Adipocyte (in vitro differentiated cells): ENCODE results near the gene CRHR2.
A peak's percentile ranks its signal among the peaks of the same experiment; 100 is the strongest.

Experiments
- DNase-seq: peaks from one replicate; pipeline ENCODE4 v3.0.0-alpha.2; 2015; ENCODE audit warnings: low read depth
- H3K27me3 ChIP-seq: replicated peaks from 2 replicates; pipeline ENCODE4 v1.7.0; 2013; ENCODE audit warnings: mild to moderate bottlenecking, low read length, moderate library complexity; ENCODE audit not compliant: control insufficient read depth, insufficient read depth
- H3K36me3 ChIP-seq: 2 replicates; pipeline ENCODE4 v1.7.0; 2013; ENCODE audit warnings: low read length, mild to moderate bottlenecking, moderate library complexity; ENCODE audit not compliant: control insufficient read depth, insufficient read depth, severe bottlenecking
- H3K4me1 ChIP-seq: 2 replicates; pipeline ENCODE4 v1.7.0; 2013; ENCODE audit warnings: mild to moderate bottlenecking, low read length, moderate library complexity; ENCODE audit not compliant: control insufficient read depth, insufficient read depth
- H3K4me3 ChIP-seq: 2 replicates; pipeline ENCODE4 v1.7.0; 2013; ENCODE audit warnings: mild to moderate bottlenecking, low read length, moderate library complexity
- H3K9ac ChIP-seq: 2 replicates; pipeline ENCODE4 v1.7.0; 2013; ENCODE audit warnings: mild to moderate bottlenecking, low read length, moderate library complexity
- H3K9me3 ChIP-seq: 2 replicates; pipeline ENCODE4 v1.7.0; 2013; ENCODE audit warnings: mild to moderate bottlenecking, low read length, moderate library complexity; ENCODE audit not compliant: control insufficient read depth

CRHR2 gene

DNA sequence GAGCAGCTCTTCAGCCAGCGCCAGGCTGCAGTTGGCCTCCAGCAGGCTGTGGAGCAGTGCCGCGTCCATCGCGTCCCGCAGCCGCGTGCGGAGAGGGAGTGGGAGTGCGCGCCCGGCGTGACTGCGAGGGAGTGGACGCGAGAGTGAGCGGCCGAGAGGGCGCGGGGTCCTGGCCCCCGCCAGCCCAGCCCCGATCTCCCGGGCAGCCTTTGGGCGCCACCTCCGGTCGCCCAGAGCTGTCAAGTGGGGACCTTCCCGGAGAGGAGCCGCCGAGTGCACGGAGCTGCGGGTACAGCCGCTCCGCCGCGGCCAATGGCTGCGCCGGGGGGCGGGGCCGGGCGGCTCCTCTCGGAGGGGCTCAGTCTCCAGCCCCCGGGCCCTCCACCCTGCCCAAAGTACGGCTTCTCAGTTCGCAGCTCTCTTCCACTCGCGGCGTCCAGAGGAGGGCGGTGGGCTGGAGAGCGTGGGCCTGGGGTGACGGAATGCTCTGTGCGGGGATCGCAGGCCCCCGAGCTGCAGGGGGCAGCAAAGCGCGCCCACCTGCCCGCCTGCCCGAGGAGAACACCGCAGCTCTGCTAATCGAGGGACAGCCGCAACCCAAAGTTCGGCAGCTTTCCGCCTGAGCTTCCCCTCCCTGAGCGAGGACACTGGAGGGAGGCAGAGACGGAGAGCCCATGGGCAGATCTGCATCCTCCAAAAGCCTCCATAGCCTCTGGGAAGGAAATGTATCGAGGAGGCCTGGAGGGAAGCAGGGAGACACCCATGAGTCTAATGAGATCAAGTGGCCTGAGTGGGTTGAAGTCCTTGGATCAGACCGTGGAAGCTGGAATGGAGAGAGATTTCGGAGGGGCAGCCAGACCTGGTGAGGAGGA is at the start of gene CRHR2:
TSS of gene CRHR2 (minus strand) at position 245 of the 872 bp plus-strand sequence. CDS start at position 69, 176 bp downstream.
- Histone ChIP-seq H3K9ac (no peak within 1 kb of the TSS), H3K9me3 (no peaks in the 10 kb centered on the region), H3K27me3 (peaks cover 87% of the 10 kb centered on the region), H3K4me1 (peaks cover 9% of the 10 kb centered on the region), H3K36me3 (no peaks in the 10 kb centered on the region), H3K4me3 (peak within 1 kb of the TSS; percentile 47)
- DNase-seq: no peak

DNA sequence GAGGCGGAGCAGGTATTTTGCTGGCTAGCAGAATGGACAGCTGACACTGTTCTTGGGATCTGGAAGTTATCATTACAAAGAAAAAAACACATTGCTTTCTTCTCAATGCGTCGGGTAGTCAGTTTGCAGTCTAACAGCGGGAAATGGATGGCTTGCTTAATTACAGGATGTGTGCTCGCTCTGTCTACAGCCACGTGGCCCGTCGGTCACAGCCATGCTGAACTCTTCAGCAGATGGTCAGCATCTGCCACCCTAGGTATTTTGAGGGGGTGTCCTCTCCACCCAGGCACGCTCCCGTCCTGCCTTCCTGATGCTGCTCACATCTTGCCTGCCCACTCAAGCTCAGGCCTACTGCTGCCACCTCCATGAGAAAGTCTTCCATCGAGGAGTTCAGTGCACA is 49.3 kb upstream of the CRHR2 start:
- no peaks in the 10 kb centered on the region for H3K4me1 ChIP-seq
- H3K27me3 ChIP-seq: peaks cover 56% of the 10 kb centered on the region
- no peak overlapping the region for H3K4me3 ChIP-seq
- no peaks in the 10 kb centered on the region for H3K9me3 ChIP-seq
- no peak for DNase-seq
- H3K9ac ChIP-seq: no peak overlapping the region
- no peaks in the 10 kb centered on the region for H3K36me3 ChIP-seq

DNA sequence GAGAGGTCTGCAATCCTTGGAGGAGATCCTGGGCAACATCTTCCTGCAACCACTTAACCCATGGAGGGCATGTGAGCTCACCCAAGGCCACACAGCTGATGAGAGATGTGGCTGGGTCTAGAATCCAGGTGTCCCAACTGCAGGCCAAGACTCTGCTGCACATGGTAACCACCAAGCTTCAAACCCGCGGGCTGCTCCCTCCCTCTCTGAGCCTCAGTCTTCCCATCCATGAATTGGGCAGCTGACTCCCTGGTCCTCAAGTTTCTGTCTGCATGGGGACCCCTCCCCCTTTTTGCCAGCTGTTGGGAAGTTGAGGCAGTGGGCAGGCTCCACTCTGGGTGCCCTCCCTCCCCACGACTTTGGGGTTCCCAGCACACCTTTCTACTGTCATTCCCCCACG is 48.7 kb upstream of the CRHR2 start:
- H3K36me3 ChIP-seq: no peaks in the 10 kb centered on the region
- H3K9ac ChIP-seq: no peak overlapping the region
- DNase-seq: no peak

DNA sequence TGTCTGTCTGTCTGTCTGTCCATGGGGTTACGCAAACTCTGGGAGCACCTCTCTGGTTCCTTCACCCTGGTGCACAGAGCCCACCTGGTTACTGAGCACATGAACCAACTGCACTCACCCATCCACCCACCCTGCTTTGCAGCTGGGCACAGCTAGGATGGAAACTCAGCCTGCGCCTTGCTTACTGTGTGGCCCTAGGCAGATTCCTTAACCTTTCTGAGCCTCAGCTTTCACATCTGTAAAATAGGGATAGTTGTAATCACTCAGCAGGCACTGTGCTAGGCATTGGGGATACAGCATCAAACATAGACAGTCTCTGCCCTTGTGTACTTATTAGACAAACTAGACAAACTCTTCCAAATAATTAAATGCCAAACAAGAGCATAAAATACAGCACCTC is 47.8 kb upstream of the CRHR2 start:
- peaks cover 59% of the 10 kb centered on the region for H3K27me3 ChIP-seq

More for the DNA sequence above, 48.7 kb upstream of the CRHR2 start:
- H3K4me1 ChIP-seq: no peaks in the 10 kb centered on the region
- no peak overlapping the region for H3K4me3 ChIP-seq
- no peaks in the 10 kb centered on the region for H3K9me3 ChIP-seq
- peaks cover 59% of the 10 kb centered on the region for H3K27me3 ChIP-seq

DNA sequence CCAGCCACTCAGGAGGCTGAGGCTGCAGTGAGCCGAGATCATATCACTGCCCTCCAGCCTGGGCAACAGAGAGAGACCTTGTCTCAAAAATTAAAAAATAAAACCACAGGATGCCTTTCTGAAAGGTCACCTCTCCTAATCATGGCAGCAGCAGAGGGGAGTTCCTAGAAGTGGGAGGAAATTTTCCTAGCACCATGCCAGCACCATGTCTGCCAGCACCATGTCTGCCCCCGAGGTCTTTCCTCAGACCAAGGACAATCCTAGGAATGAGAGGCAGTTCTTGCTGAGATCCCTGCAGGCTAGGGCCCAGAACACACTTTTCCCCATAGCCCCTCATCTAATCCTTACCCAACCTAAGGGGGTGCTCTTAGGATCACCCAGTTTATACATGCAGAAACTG is 47.4 kb upstream of the CRHR2 start:
- DNase-seq: no peak
- Histone ChIP-seq H3K36me3 (no peaks in the 10 kb centered on the region), H3K9ac (no peak overlapping the region), H3K27me3 (peaks cover 61% of the 10 kb centered on the region), H3K4me1 (no peaks in the 10 kb centered on the region), H3K4me3 (no peak overlapping the region), H3K9me3 (no peaks in the 10 kb centered on the region)

More for the DNA sequence above, 47.8 kb upstream of the CRHR2 start:
- Histone ChIP-seq H3K4me1 (no peaks in the 10 kb centered on the region), H3K36me3 (no peaks in the 10 kb centered on the region), H3K9ac (no peak overlapping the region), H3K9me3 (no peaks in the 10 kb centered on the region), H3K4me3 (no peak overlapping the region)
- DNase-seq: no peak

DNA sequence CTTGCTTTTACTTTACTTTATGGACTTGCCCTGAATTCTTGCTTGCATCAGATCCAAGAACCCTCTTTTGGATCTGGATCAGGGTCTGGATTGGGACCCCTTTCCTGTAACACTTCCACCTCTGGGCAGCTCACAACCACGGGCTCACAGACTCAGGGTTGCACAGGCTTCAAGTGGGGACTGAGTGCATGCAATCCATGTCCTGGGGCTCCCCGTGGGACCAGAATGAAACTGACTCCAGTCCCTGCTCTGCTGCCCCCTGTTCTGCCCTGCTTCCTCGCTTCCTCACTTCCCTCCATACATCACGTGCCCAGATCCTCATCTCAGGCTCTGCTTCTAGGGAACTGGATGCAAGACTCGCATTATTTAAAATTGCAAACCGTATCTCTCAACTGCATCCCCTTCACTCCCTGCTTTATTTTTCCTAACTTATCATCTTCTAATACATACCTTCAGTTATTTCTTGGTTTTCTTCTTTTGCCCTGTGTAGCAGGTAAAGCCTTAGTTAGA is 46.4 kb upstream of the CRHR2 start:
- peaks cover 58% of the 10 kb centered on the region for H3K27me3 ChIP-seq
- H3K36me3 ChIP-seq: no peaks in the 10 kb centered on the region
- no peaks in the 10 kb centered on the region for H3K4me1 ChIP-seq
- no peak overlapping the region for H3K9ac ChIP-seq
- no peaks in the 10 kb centered on the region for H3K9me3 ChIP-seq
- H3K4me3 ChIP-seq: no peak overlapping the region
- DNase-seq: no peak

DNA sequence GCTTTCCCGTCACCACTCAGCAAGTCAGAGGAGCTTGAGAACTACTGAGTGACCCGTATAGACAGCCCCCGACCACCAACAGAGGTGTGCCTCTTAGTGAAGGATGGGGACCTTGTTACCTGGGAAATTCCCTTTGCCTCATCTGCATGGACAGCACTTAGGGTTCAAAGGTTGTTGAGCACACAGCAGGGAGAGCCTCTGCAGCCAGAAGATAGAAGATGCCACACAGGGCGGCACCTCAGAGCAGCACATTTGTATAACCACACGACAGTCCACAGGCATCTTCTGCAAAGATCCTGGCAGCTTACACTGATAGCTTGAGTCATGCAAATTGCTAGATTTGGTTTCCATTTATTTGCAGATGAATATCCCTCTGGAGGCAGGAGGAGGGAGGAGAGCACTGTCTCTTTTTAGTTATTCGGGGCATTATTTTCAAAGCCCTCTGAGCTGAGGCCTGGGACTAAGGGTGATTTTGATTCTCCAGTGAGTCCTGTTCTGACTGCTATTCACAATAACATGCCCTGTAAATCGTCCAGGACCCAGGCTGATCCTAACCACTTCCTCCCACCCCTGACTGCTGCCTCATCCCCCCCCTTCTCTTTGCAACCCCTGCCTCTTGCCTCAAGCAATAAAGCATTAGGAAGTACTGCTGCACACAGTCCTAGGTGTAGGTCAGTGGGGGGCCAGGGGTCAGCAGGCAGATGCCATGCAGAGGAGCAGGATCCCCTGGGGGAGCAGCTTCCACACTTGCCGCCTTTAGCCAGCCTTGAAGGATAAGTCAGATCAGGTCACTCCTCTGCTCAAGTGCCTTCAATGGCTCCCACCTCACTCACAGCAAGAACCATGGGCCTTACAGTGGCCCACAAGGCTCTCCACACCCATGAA is 45.0 kb upstream of the CRHR2 start:
- H3K9ac ChIP-seq: no peak overlapping the region
- no peaks in the 10 kb centered on the region for H3K36me3 ChIP-seq
- no peaks in the 10 kb centered on the region for H3K9me3 ChIP-seq
- H3K27me3 ChIP-seq: peaks cover 66% of the 10 kb centered on the region
- H3K4me3 ChIP-seq: no peak overlapping the region
- peak; percentile 27 for DNase-seq
- H3K4me1 ChIP-seq: no peaks in the 10 kb centered on the region

DNA sequence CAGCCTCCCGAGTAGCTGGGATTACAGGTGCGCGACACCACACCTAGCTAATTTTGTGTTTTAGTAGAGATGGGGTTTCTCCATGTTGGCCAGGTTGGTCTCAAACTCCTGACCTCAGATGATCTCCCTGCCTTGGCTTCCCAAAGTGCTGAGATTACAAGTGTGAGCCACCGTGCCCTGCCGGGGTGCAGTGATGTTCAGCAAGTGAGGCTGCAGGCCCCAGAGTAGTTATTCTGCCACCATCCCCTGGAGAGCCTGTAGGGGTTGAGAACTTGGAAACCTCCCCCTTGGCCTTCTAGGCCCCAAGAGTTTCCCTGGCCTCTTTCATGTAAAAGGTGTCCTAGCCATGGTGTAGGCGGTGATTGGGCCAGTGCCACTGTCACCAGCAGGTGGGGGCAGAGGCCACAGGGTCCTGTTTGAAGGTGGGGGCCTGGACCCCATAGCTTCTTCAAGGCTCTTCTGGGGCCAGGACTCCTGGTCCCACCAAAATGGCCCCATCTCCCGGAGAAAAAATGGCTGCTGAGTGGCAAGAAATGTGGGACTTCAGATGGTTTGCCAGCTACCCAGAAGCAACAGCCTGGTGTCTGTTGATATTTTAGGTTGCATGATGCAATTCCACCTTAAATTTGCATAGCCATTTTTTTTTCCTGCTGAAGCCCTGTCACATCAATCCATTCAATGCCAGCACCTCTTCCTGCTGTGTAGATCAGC is 44.2 kb upstream of the CRHR2 start:
- no peaks in the 10 kb centered on the region for H3K4me1 ChIP-seq
- H3K36me3 ChIP-seq: no peaks in the 10 kb centered on the region
- no peak overlapping the region for H3K9ac ChIP-seq
- peaks cover 69% of the 10 kb centered on the region for H3K27me3 ChIP-seq
- H3K4me3 ChIP-seq: no peak overlapping the region
- H3K9me3 ChIP-seq: peaks cover 5% of the 10 kb centered on the region
- DNase-seq: no peak

DNA sequence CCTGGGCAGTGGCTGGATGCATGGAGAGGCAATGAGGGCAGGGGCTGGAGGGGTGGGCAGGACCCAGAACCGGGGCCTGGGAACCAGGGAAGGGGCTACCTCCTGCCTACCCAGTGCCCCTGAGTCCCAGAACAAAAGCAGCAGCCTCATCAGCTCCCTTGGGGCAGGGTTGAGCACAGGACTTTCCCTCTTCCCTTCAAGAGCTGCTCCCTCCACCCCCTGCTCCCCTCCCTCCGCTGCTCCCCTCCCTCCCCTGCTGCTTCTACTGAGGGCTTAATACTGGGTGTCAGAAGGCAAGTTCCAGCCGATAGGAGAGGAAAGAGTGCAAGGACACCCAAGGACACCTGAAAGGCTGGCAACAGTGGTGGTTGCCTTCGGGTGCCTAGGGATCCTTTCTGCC is 41.5 kb upstream of the CRHR2 start:
- DNase-seq: no peak
- no peaks in the 10 kb centered on the region for H3K36me3 ChIP-seq
- no peak overlapping the region for H3K4me3 ChIP-seq
- no peaks in the 10 kb centered on the region for H3K4me1 ChIP-seq
- peaks cover 25% of the 10 kb centered on the region for H3K9me3 ChIP-seq
- H3K9ac ChIP-seq: no peak overlapping the region
- H3K27me3 ChIP-seq: peaks cover 57% of the 10 kb centered on the region

DNA sequence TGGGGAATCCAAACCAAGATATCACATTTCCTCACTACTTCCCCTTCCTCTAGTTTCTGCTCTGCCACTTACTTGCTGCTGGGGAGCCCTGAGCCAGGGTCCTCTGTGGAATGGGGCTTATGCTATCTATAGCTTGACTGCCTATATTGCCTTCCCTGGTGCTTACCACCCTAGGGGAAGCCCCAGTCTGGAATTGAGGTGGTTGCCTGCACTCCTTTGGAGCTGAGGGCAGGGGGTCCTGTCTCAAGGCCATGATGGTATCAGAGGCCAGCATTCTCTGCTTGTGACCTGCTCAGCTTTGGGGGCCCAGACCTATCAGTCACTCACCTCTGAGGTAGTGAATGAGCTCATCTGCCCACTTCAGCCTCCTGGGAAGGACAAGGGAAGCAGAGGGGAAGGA is 40.4 kb upstream of the CRHR2 start:
- Histone ChIP-seq H3K4me3 (no peak overlapping the region), H3K27me3 (peaks cover 53% of the 10 kb centered on the region), H3K9ac (no peak overlapping the region), H3K36me3 (no peaks in the 10 kb centered on the region), H3K4me1 (no peaks in the 10 kb centered on the region), H3K9me3 (peaks cover 36% of the 10 kb centered on the region)
- no peak for DNase-seq

DNA sequence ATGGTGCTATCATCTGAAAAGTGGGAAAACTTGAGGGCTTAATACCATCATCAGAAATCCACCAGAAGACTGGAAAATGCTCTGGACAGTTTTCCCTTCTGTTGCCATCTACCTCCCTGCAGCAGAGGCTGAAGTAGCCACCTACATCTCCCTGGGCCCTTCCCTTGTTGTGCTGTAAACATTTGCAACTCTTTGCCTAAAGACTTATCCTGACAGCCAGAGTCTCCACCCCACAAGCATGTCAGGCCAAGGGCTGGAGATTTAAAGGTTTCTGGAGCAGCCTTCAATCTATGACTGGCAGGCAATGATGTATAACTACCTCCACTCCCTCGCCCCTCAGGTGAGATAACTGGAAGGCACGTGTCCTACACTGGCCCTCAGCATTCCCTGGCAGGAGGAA is 39.9 kb upstream of the CRHR2 start:
- Histone ChIP-seq H3K27me3 (peaks cover 53% of the 10 kb centered on the region), H3K36me3 (no peaks in the 10 kb centered on the region), H3K4me3 (no peak overlapping the region), H3K9me3 (peaks cover 36% of the 10 kb centered on the region), H3K4me1 (no peaks in the 10 kb centered on the region), H3K9ac (no peak overlapping the region)
- DNase-seq: no peak
